HG02981 (cell line): ENCODE results near the gene DGKZ.
A peak's percentile ranks its signal among the peaks of the same experiment; 100 is the strongest.
"Not testable (repeated sequence)": the region's sequence is repeated elsewhere in the genome, so short reads cannot be mapped to it uniquely, and the experiment has no call there.

Experiments used
- ATAC-seq: cut with Tn5 transposase; IDR thresholded peaks from one replicate; pipeline ENCODE4 v1.9.1; 2021; ENCODE audit warnings: mild to moderate bottlenecking, moderate library complexity; ENCODE audit not compliant: unreplicated experiment

Gene DGKZ

GRCh38 chr11:46364791-46365190, 17.5 kb downstream of the DGKZ start:
- ATAC-seq, result no peak

DNA sequence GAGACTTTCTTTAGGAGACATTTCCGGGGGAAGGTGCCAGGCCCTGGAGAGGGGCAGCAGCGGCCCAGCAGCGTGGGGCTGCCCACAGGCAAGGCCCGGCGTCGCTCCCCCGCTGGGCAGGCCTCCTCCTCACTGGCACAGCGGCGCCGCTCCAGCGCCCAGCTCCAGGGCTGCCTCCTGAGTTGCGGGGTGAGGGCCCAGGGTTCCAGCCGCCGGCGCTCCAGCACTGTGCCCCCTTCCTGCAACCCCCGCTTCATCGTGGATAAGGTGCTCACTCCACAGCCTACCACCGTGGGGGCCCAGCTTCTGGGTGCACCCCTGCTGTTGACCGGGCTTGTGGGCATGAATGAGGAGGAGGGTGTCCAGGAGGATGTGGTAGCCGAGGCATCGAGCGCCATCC, 19.0 kb downstream of the DGKZ start:
- ATAC-seq, result no peak

- no peak for ATAC-seq
Observed at GRCh38 chr11:46366661-46367161, 19.4 kb downstream of the DGKZ start.

- ATAC-seq, result peak; percentile 58
Observed at GRCh38 chr11:46367244-46367915, 20.1 kb downstream of the DGKZ start.

GRCh38 chr11:46367916-46368267, 20.6 kb downstream of the DGKZ start:
- ATAC-seq, result no peak

DNA sequence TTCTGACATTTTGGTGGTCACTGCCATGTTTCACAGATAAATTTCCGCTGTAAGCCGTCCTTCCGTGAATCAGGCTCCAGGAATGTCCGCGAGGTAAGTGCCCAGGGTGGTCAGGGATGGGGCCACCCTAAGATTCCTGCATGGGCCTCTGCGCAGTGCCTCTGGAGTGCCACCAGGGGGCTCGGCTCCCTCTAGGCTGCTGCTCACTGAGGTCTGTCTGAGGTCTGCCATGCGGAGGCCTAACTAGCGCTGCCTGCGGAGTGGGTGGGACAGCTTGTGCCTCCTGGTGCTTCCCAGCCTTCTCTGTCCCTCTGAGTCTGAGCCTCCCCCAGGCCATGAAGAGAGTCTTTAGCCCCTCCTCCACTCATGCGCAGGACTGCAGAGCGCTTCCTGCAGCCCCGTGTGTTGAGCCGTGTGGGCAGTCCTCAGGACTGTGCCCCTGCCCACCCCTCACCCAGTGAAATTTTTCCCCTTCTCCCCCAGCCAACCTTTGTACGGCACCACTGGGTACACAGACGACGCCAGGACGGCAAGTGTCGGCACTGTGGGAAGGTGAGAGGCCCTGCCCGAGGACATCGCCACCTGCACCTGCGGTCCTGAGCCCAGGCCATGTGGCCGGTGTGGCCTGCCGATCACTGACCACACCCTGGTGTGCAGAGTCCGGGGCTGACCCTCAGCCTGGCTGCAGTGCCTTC, 22.3 kb downstream of the DGKZ start:
- no peak for ATAC-seq

- no peak for ATAC-seq
Observed at GRCh38 chr11:46370253-46370652, 23.0 kb downstream of the DGKZ start.

DNA sequence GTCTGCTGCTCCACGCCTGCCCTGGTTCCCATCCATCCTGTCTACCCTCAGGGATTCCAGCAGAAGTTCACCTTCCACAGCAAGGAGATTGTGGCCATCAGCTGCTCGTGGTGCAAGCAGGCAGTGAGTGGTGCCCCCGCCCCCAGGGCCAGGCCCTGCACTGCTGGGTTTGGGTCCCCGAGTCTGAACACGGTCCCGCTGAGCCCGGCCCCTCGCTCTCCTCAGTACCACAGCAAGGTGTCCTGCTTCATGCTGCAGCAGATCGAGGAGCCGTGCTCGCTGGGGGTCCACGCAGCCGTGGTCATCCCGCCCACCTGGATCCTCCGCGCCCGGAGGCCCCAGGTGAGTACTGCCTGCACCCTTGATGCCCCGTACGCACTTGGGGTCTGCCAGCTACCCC, 24.0 kb downstream of the DGKZ start:
- not testable (repeated sequence) for ATAC-seq

DNA sequence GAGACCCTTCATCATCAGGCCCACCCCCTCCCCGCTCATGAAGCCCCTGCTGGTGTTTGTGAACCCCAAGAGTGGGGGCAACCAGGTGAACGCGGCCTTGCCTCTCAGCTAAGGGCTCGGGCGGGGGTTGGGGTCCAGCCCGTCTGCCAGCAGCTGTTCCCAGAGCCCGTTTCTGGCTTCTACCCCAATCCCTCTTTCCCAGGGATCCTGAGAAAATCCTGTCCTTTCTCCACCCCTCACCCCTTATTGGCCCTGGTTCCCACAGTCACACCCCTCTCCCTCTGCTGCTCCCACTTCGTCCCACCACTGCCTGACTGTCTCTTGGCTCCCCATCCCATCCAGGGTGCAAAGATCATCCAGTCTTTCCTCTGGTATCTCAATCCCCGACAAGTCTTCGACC, 24.8 kb downstream of the DGKZ start:
- ATAC-seq, result no peak

DNA sequence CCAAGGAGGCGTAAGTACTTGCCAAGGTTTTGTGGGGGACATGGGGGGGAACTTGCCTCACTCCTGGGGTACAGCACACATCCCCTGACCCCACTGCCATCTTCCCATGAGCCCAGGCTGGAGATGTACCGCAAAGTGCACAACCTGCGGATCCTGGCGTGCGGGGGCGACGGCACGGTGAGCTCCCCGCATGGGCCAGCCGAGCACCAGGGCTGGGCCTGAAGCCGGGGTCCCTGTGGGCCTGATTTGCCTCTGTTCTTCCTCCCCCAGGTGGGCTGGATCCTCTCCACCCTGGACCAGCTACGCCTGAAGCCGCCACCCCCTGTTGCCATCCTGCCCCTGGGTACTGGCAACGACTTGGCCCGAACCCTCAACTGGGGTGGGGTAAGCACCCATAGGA, 25.2 kb downstream of the DGKZ start:
- not testable (repeated sequence) for ATAC-seq

DNA sequence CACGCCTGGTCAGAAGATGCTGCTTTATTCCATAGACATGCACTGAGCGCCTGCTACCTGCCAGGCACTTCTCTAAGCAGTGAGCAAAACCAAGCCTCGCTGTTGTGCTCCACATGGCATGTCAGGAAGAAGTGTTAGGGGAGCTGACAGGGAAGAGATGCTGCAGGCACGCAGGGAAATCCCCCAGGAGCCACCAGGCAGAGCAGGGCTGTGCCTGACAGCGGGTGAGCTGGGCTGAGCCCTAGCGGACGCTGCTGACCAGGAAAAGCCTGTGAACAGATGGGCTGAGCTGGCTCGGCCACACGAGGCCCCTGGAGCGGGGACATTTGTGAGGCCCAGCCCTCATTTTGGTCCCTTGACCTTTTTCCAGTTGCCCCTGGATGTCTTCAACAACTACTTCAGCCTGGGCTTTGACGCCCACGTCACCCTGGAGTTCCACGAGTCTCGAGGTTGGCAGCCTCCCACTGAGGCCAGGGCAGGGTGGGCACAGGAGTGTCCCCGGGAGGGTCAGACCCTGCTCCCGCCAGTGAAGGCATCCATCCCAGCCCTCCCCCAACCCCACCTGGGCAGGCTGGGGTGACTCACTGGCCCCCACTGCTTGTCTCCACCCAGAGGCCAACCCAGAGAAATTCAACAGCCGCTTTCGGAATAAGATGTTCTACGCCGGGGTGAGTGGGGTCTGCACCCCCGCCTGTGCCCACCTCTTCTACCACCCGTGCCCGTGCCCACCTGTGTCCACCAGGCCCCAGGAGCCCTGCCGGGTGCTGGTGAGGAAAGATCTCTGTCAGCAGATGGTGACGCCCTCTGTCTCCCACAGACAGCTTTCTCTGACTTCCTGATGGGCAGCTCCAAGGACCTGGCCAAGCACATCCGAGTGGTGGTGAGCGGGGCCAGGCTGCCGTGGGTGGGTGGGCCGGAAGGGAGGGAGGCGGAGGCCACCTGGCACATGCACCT, 26.8 kb downstream of the DGKZ start:
- ATAC-seq, result no peak

GRCh38 chr11:46374815-46375214, 27.6 kb downstream of the DGKZ start:
- no peak for ATAC-seq

DNA sequence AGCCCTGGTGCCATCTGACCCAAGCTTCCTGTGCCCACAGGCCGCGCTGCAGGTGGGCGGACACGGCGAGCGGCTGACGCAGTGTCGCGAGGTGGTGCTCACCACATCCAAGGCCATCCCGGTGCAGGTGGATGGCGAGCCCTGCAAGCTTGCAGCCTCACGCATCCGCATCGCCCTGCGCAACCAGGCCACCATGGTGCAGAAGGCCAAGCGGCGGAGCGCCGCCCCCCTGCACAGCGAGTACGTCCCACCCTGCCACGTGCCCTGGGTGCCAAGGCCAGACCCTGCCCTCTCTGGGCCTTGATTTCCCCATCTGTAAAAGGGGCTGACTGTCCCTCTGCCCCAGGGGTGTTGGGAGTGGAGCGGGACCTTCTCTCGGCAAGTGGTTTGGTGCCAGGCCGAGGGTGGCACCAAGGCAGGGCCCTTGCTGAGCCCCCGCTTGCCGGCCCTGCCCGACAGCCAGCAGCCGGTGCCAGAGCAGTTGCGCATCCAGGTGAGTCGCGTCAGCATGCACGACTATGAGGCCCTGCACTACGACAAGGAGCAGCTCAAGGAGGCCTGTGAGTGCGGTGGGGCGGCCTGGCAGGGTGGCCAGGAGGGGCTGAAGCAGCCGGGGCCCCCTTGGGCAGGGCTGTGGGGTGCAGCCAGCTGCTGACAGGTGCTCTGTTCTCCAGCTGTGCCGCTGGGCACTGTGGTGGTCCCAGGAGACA, 28.3 kb downstream of the DGKZ start:
- ATAC-seq, result no peak

DNA sequence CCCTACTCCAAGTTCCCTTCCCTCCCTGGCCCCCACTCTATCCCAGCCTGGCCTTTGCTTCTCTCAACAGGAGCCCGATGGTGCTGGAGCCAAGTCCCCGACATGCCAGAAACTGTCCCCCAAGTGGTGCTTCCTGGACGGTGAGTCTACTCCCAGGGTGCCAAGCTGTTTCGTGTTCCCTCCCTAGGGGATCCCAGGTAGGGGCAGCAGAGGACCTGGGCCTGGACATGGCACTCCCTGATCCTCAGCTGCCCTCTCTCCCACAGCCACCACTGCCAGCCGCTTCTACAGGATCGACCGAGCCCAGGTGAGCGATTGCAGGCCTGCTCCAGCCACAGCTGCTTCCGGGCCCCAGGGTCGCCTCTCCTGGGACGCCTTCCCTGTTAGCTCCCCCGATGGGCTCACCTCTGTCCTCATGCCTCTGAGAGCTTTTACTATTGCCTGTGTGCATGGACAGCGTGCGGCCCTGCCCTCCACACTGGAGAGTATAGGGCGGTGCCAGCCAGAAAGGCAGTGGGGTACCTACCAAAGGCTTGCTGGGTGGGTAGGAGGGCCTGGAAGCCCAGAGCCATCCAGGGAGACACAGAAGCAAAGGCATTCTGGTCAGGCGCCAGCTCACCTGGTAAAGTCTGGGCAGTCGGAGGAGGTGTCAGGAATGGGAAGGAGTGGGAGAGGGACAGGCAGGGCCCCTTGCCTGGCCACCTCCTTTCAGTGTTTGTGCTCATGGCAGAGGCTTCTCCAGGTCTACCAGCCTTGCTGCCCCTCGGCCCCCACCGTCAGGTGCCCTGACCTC, 29.2 kb downstream of the DGKZ start:
- ATAC-seq, result no peak

DNA sequence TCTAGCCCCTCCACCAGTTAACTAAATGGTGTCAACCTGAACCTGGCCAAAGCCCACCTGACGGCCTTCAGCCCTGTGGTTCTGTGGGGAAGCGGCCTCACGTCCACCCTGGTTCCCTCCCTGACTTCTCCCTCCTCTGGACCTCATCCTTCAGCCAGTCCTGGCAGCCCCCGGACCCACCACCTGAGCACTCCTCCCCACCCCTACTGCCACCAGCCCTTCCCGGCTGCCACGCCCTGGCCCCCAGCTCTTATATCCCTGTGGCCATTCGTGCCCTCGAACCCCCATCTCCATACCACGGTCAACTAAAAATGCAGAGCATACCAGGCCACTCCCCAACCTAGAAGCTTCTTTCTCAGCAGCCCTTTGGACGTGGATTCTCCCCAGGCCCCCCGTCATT, 30.0 kb downstream of the DGKZ start:
- no peak for ATAC-seq

GRCh38 chr11:46377831-46378230, 30.6 kb downstream of the DGKZ start:
- no peak for ATAC-seq

DNA sequence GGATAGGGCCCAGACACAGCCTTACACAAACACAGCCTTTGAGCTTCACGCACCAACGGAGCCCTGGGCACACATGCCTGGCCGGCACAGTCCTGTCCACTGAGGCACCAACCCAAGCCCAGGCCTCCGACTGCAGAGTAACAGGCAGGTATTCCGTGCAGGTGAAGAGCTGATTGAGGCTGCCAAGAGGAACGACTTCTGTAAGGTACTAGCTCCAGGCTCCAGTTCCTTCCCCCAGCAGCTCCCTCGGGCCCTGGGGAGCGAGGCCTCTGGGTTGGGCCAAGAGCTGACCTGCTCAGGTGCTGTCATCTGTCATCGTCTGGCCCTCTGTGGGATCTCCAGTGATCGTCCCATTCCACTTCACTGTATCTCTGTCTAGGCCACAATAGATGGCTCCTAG, 31.0 kb downstream of the DGKZ start:
- ATAC-seq, result no peak

GRCh38 chr11:46378811-46379481, 31.7 kb downstream of the DGKZ start:
- ATAC-seq, result no peak

- ATAC-seq, result not testable (repeated sequence)
Observed at GRCh38 chr11:46379482-46380293, 32.4 kb downstream of the DGKZ start.
